ENCODE data around the gene PPP1R26.

GRCh38 chr9:135513351-135513846 lies 33.8 kb downstream of the PPP1R26 start:
- TF ChIP-seq CTCF (IDR thresholded peaks at IDR 0.05; ENCODE audit: poor library complexity) (no peak), EZH2 (IDR thresholded peaks at IDR 0.05; ENCODE audit: borderline replicate concordance) (no peak), EZH2phosphoT487 (IDR thresholded peaks at IDR 0.05; ENCODE audit: low read depth, severe bottlenecking, unreplicated experiment) (no peak)

All from hepatocyte (in vitro differentiated cells).